MCF 10A (cell line): ENCODE data around the gene SMURF1. TPM values are rescaled to one million over a fixed set of nuclear protein-coding genes. Genes with fewer than 3 reads are reported as not detected.

Experiments
- BruUV-seq: library from RNA; stranded (reverse); fragments of 400-500 nt; replicated peaks from 2 replicates; lab custom pipeline; 2021; lab: Mats Ljungman, UMichigan
- CTCF ChIA-PET: fragments of 300-600 bp; sonication (Branson Sonifier 250); formaldehyde crosslinking; extraction: SDS; loops from one replicate; lab custom pipeline; 2021; ENCODE audit warnings: antibody characterized with exemption, inconsistent platforms; lab: Yijun Ruan, JAX
- POLR2A ChIA-PET: fragments of 300-600, 350-650 bp; sonication (Branson Sonifier 250); formaldehyde crosslinking; extraction: SDS; loops from one replicate; lab custom pipeline; 2020; ENCODE audit warnings: antibody characterized with exemption, inconsistent platforms; lab: Yijun Ruan, JAX
- DNase-seq: peaks from one replicate; pipeline ENCODE4 v3.0.0-alpha.2; 2018; ENCODE audit not compliant: unreplicated experiment
- H3K27ac Mint-ChIP-seq: one replicate; pipeline ENCODE4 v1.8.0; 2022; ENCODE audit warnings: mild to moderate bottlenecking, low read depth, mixed read lengths; ENCODE audit not compliant: unreplicated experiment
- H3K27me3 Mint-ChIP-seq: one replicate; pipeline ENCODE4 v1.8.0; 2022; ENCODE audit warnings: mixed read lengths; ENCODE audit not compliant: insufficient read depth, unreplicated experiment
- H3K36me3 Mint-ChIP-seq: one replicate; pipeline ENCODE4 v1.8.0; 2022; ENCODE audit warnings: mild to moderate bottlenecking, moderate library complexity, mixed read lengths; ENCODE audit not compliant: insufficient read depth, unreplicated experiment
- H3K4me1 Mint-ChIP-seq: one replicate; pipeline ENCODE4 v1.8.0; 2022; ENCODE audit warnings: mixed read lengths; ENCODE audit not compliant: insufficient read depth, unreplicated experiment
- H3K4me3 Mint-ChIP-seq: one replicate; pipeline ENCODE4 v1.8.0; 2022; ENCODE audit warnings: mild to moderate bottlenecking, moderate library complexity, mixed read lengths; ENCODE audit not compliant: unreplicated experiment
- H3K9me3 Mint-ChIP-seq: one replicate; pipeline ENCODE4 v1.8.0; 2022; ENCODE audit warnings: mixed read lengths; ENCODE audit not compliant: unreplicated experiment
- CTCF ChIP-seq: fragments of 200-600 bp; IDR thresholded peaks from one replicate; pipeline ENCODE4 v1.8.0; 2022; ENCODE audit warnings: antibody characterized with exemption, mild to moderate bottlenecking; ENCODE audit not compliant: unreplicated experiment
- intact Hi-C: fragments of 100-400 bp; cut with micrococcal nuclease; formaldehyde crosslinking; loops from 2 replicates; pipeline ENCODE4 v1.14.1; 2022
- total RNA-seq: library from RNA; stranded (reverse); gene quantifications from 2 replicates; pipeline ENCODE4 v1.2.3, GENCODE V29; 2022

Gene SMURF1
- total RNA-seq, 1 experiment from 2014 or later = 19.9 TPM

- no peaks in the 10 kb centered on the region for H3K9me3 Mint-ChIP-seq
Observed at GRCh38 chr7:99004216-99004615, 139.7 kb downstream of the SMURF1 start.

GRCh38 chr7:99003419-99003818 lies 140.5 kb downstream of the SMURF1 start:
- TF ChIP-seq CTCF = no peak
- H3K27ac Mint-ChIP-seq = no peak overlapping the region
- ChIA-PET POLR2A (no interaction called here), CTCF (interaction anchor here (0.5 to 1.0 kb wide), 3 partner anchors 33 to 297 kb away, joined by 3 read pairs; no protein-coding TSS in a partner anchor)
- no peaks in the 10 kb centered on the region for H3K4me1 Mint-ChIP-seq
- intact Hi-C loops = no loop called here
- no TSS peak for BruUV-seq
- no peak for DNase-seq
- H3K4me3 Mint-ChIP-seq = no peak overlapping the region
- H3K9me3 Mint-ChIP-seq = no peaks in the 10 kb centered on the region
- peaks cover 86% of the 10 kb centered on the region for H3K36me3 Mint-ChIP-seq
- H3K27me3 Mint-ChIP-seq = no peaks in the 10 kb centered on the region

More at GRCh38 chr7:99004216-99004615, 139.7 kb downstream of the SMURF1 start:
- intact Hi-C loops = no loop called here
- no peak for DNase-seq
- Mint-ChIP-seq H3K36me3 (peaks cover 92% of the 10 kb centered on the region), H3K27me3 (no peaks in the 10 kb centered on the region), H3K4me3 (no peak overlapping the region), H3K27ac (no peak overlapping the region), H3K4me1 (no peaks in the 10 kb centered on the region)
- TF ChIP-seq CTCF = no peak
- ChIA-PET POLR2A (no interaction called here), CTCF (interaction anchor here (0.6 to 1.0 kb wide), 2 partner anchors 32 to 296 kb away, joined by 3 read pairs; no protein-coding TSS in a partner anchor)
- BruUV-seq = no TSS peak

- H3K9me3 Mint-ChIP-seq = no peaks in the 10 kb centered on the region
- peaks cover 80% of the 10 kb centered on the region for H3K36me3 Mint-ChIP-seq
- no TSS peak for BruUV-seq
- no peak for DNase-seq
- intact Hi-C loops = no loop called here
- no peaks in the 10 kb centered on the region for H3K4me1 Mint-ChIP-seq
- H3K27ac Mint-ChIP-seq = no peak overlapping the region
- POLR2A ChIA-PET = interaction anchor here (0.6 kb wide), 1 partner anchor 288 kb away, joined by 5 read pairs; no protein-coding TSS in a partner anchor
- no peak for TF ChIP-seq CTCF
- no peak overlapping the region for H3K4me3 Mint-ChIP-seq
- no peaks in the 10 kb centered on the region for H3K27me3 Mint-ChIP-seq
- CTCF ChIA-PET = interaction anchor here (0.5 kb wide), 1 partner anchor 18 kb away, joined by 5 read pairs; no protein-coding TSS in a partner anchor
Observed at GRCh38 chr7:99002827-99003212, 141.1 kb downstream of the SMURF1 start.

GRCh38 chr7:99002148-99002826 lies 141.6 kb downstream of the SMURF1 start:
- Mint-ChIP-seq H3K9me3 (no peaks in the 10 kb centered on the region), H3K4me1 (no peaks in the 10 kb centered on the region), H3K27me3 (no peaks in the 10 kb centered on the region), H3K36me3 (peaks cover 76% of the 10 kb centered on the region), H3K27ac (no peak overlapping the region), H3K4me3 (no peak overlapping the region)
- BruUV-seq = no TSS peak
- POLR2A ChIA-PET = interaction anchor here (0.6 kb wide), 2 partner anchors 63 to 289 kb away, joined by 3 to 5 read pairs; no protein-coding TSS in a partner anchor
- CTCF ChIA-PET = interaction anchor here (0.5 to 1.5 kb wide), 2 partner anchors 18 to 311 kb away, joined by 3 to 5 read pairs; no protein-coding TSS in a partner anchor
- intact Hi-C loops = no loop called here
- no peak for DNase-seq
- TF ChIP-seq CTCF = no peak
